Body of pancreas (tissue), 4 donors: ENCODE results near the gene ABCA8.

Experiments
- POLR2A ChIP-seq, 3 donors: fragments of 450-650 bp; IDR thresholded peaks; one replicate each; pipeline ENCODE4 v1.6.1; 2016; ENCODE audit warnings: antibody characterized with exemption in 3 of 3, mild to moderate bottlenecking in 2 of 3
- TF ChIP-seq, protein P1 (sequence below), 7 experiments: fragments of 450-650 bp in 4 of 7; fragments of 200-600 bp in 3 of 7; sonication (generic) in 3 of 7; IDR thresholded peaks; one replicate each; pipeline ENCODE4 v1.5.1; 2016 to 2019; ENCODE audit warnings: antibody characterized with exemption in 7 of 7

DNA sequence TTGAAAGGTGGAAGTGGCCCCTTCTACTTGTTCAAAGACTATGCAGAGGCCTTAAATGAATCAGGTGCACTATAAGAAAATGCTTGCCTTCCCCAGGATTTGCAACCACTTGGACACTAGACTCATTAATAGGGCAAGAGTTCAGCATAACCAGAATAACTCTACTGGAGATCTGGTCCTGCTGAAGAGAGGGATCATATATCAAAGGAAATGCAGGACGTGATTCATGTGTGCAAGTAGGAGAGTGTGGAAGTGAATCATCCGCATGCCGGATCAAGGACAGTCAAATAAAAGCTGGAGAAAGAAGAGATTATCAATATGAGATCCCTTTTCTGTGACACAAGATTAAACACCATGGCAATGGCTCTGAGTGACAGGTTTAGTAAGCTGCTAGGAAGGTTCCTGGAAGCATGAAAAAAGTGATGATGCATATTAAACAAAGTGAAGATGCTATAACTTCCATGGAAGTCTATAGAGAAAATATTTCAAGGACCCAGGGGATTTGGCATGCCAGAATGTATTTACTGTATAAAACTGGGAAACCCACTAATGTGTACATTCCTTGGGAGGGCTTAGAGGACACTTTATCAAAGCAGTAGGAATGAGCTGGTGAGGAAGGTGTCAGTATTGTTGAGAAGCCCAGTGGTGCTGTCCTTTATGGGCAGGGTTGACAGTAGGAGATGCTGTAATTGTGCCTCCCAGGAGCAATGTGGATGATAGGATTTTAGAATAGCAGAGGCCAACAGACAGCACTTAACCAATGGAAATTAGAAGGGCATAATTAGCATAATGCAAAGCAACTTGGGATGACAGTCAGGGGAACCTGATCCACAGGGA is 133.1 kb downstream of the ABCA8 start:
- TF ChIP-seq, protein P1, sequence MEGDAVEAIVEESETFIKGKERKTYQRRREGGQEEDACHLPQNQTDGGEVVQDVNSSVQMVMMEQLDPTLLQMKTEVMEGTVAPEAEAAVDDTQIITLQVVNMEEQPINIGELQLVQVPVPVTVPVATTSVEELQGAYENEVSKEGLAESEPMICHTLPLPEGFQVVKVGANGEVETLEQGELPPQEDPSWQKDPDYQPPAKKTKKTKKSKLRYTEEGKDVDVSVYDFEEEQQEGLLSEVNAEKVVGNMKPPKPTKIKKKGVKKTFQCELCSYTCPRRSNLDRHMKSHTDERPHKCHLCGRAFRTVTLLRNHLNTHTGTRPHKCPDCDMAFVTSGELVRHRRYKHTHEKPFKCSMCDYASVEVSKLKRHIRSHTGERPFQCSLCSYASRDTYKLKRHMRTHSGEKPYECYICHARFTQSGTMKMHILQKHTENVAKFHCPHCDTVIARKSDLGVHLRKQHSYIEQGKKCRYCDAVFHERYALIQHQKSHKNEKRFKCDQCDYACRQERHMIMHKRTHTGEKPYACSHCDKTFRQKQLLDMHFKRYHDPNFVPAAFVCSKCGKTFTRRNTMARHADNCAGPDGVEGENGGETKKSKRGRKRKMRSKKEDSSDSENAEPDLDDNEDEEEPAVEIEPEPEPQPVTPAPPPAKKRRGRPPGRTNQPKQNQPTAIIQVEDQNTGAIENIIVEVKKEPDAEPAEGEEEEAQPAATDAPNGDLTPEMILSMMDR (IDR thresholded peaks at IDR 0.05): no peak
- TF ChIP-seq POLR2A (IDR thresholded peaks at IDR 0.05): no peak
